ENCODE measurements around the gene SLC16A7. TPM values are rescaled to one million over a fixed set of nuclear protein-coding genes. Genes with fewer than 3 reads are reported as not detected.

The SLC16A7 gene
- total and polyA plus RNA-seq, 2 donors from 2014 or later: 6.4 to 33.9 TPM

GRCh38 chr12:59808317-59808910, 212.6 kb downstream of the SLC16A7 start:
- H3K27me3 ChIP-seq (ENCODE audit: control insufficient read depth, insufficient read depth, low read length): no peaks in the 10 kb centered on the region
- intact Hi-C loops (cut with DNase I): no loop called here
- H3K27ac ChIP-seq (ENCODE audit: low read depth in 2 of 2, low read length in 2 of 2): no peak overlapping the region
- TF ChIP-seq, protein P1, sequence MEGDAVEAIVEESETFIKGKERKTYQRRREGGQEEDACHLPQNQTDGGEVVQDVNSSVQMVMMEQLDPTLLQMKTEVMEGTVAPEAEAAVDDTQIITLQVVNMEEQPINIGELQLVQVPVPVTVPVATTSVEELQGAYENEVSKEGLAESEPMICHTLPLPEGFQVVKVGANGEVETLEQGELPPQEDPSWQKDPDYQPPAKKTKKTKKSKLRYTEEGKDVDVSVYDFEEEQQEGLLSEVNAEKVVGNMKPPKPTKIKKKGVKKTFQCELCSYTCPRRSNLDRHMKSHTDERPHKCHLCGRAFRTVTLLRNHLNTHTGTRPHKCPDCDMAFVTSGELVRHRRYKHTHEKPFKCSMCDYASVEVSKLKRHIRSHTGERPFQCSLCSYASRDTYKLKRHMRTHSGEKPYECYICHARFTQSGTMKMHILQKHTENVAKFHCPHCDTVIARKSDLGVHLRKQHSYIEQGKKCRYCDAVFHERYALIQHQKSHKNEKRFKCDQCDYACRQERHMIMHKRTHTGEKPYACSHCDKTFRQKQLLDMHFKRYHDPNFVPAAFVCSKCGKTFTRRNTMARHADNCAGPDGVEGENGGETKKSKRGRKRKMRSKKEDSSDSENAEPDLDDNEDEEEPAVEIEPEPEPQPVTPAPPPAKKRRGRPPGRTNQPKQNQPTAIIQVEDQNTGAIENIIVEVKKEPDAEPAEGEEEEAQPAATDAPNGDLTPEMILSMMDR (IDR thresholded peaks at IDR 0.05; ENCODE audit: borderline replicate concordance, extremely low read depth, insufficient read depth): peak; percentile 52
- H3K9me3 ChIP-seq (ENCODE audit: control insufficient read depth in 2 of 3, insufficient read depth in 1 of 3, low read length in 3 of 3): no peaks in the 10 kb centered on the region
- FAIRE-seq (peak; percentile 73), DNase-seq (peak in 2 of 5 donors; percentile 19 to 40)
- H3K9ac ChIP-seq (ENCODE audit: low read length in 3 of 3): no peak overlapping the region
- peaks cover 0 to 4% (median 0%) of the 10 kb centered on the region in 3 donors for H3K4me1 ChIP-seq (ENCODE audit: control insufficient read depth in 2 of 3, insufficient read depth in 2 of 3, low read depth in 1 of 3, low read length in 3 of 3)
- no peak overlapping the region for H3K4me3 ChIP-seq (ENCODE audit: low read length in 3 of 3)
- H3K36me3 ChIP-seq (ENCODE audit: control insufficient read depth in 2 of 3, insufficient read depth in 3 of 3, low read length in 3 of 3): no peaks in the 10 kb centered on the region

- Histone ChIP-seq H3K9me3 (ENCODE audit: control insufficient read depth in 2 of 3, insufficient read depth in 1 of 3, low read length in 3 of 3) (no peaks in the 10 kb centered on the region), H3K36me3 (ENCODE audit: control insufficient read depth in 2 of 3, insufficient read depth in 3 of 3, low read length in 3 of 3) (no peaks in the 10 kb centered on the region), H3K9ac (ENCODE audit: low read length in 3 of 3) (no peak overlapping the region), H3K27me3 (ENCODE audit: control insufficient read depth, insufficient read depth, low read length) (no peaks in the 10 kb centered on the region), H3K4me1 (ENCODE audit: control insufficient read depth in 2 of 3, insufficient read depth in 2 of 3, low read depth in 1 of 3, low read length in 3 of 3) (no peaks in the 10 kb centered on the region), H3K4me3 (ENCODE audit: low read length in 3 of 3) (no peak overlapping the region), H3K27ac (ENCODE audit: low read depth in 2 of 2, low read length in 2 of 2) (no peak overlapping the region)
- TF ChIP-seq, protein P1 (IDR thresholded peaks at IDR 0.05; ENCODE audit: borderline replicate concordance, extremely low read depth, insufficient read depth): no peak
- DNase-seq (peak in 1 of 5 donors; percentile 45), FAIRE-seq (no peak)
- intact Hi-C loops (cut with DNase I): no loop called here
Observed at GRCh38 chr12:59811991-59812390, 216.2 kb downstream of the SLC16A7 start.

DNA sequence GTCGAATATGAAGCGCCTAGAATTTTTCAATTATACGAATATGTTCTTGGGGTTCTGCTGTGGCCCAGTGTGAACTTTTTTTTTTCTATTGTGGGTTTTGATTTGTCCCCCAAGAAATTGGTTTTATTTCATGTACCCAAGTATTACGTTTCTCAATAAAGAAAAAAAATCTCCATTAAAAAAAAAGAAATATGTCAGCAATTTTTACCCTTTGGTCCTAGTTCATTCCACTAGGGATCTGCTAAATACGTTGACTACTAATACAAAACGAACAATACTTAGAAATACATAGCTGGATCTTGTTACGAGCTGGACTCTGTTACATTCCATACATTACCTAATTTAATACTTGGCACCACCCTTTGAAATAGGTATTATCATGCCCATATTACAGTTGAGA, 216.9 kb downstream of the SLC16A7 start:
- TF ChIP-seq, protein P1 (IDR thresholded peaks at IDR 0.05; ENCODE audit: borderline replicate concordance, extremely low read depth, insufficient read depth): no peak
- no peaks in the 10 kb centered on the region for H3K4me1 ChIP-seq (ENCODE audit: control insufficient read depth in 2 of 3, insufficient read depth in 2 of 3, low read depth in 1 of 3, low read length in 3 of 3)
- no peaks in the 10 kb centered on the region for H3K9me3 ChIP-seq (ENCODE audit: control insufficient read depth in 2 of 3, insufficient read depth in 1 of 3, low read length in 3 of 3)
- no peaks in the 10 kb centered on the region for H3K36me3 ChIP-seq (ENCODE audit: control insufficient read depth in 2 of 3, insufficient read depth in 3 of 3, low read length in 3 of 3)
- H3K27ac ChIP-seq (ENCODE audit: low read depth in 2 of 2, low read length in 2 of 2): no peak overlapping the region
- FAIRE-seq (no peak), DNase-seq (no peak)
- no peak overlapping the region for H3K9ac ChIP-seq (ENCODE audit: low read length in 3 of 3)
- intact Hi-C loops (cut with DNase I): no loop called here
- H3K27me3 ChIP-seq (ENCODE audit: control insufficient read depth, insufficient read depth, low read length): no peaks in the 10 kb centered on the region
- H3K4me3 ChIP-seq (ENCODE audit: low read length in 3 of 3): no peak overlapping the region

DNA sequence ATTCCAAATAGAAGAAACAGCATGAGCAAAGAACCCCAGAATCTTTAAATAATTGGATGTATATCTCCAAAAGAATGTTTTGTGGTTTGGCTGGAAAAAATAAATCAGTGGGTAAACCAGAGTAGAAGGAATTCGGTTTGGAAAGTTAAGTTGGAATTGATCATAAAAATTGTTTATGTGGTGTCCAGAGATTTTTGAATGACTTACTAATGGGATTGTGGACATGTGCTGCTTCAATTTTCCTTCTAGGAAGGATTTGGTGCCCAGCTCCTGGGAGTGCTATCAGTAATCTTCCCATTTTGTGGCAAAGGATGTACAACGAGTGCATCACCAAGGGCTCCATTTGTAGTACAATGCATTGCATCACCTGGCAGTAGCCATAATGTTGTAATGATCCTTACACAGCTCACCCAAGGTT, 224.8 kb downstream of the SLC16A7 start:
- TF ChIP-seq, protein P1 (IDR thresholded peaks at IDR 0.05; ENCODE audit: borderline replicate concordance, extremely low read depth, insufficient read depth): no peak
- no peak for FAIRE-seq
- intact Hi-C loops (cut with DNase I): no loop called here

More for the DNA sequence above, 224.8 kb downstream of the SLC16A7 start:
- Histone ChIP-seq H3K27me3 (ENCODE audit: control insufficient read depth, insufficient read depth, low read length) (no peaks in the 10 kb centered on the region), H3K27ac (ENCODE audit: low read depth in 2 of 2, low read length in 2 of 2) (no peak overlapping the region), H3K9ac (ENCODE audit: low read length in 3 of 3) (no peak overlapping the region), H3K36me3 (ENCODE audit: control insufficient read depth in 2 of 3, insufficient read depth in 3 of 3, low read length in 3 of 3) (no peaks in the 10 kb centered on the region), H3K4me3 (ENCODE audit: low read length in 3 of 3) (no peak overlapping the region), H3K4me1 (ENCODE audit: control insufficient read depth in 2 of 3, insufficient read depth in 2 of 3, low read depth in 1 of 3, low read length in 3 of 3) (no peaks in the 10 kb centered on the region), H3K9me3 (ENCODE audit: control insufficient read depth in 2 of 3, insufficient read depth in 1 of 3, low read length in 3 of 3) (no peaks in the 10 kb centered on the region)
- DNase-seq: no peak
